IPS DF 19.7 (cell line): ENCODE data around the gene CDC14A.

Source experiments
- DNase-seq: peaks from one replicate; pipeline ENCODE4 v3.0.0-alpha.2; 2013; ENCODE audit warnings: low read depth, low spot score

CDC14A gene

DNA sequence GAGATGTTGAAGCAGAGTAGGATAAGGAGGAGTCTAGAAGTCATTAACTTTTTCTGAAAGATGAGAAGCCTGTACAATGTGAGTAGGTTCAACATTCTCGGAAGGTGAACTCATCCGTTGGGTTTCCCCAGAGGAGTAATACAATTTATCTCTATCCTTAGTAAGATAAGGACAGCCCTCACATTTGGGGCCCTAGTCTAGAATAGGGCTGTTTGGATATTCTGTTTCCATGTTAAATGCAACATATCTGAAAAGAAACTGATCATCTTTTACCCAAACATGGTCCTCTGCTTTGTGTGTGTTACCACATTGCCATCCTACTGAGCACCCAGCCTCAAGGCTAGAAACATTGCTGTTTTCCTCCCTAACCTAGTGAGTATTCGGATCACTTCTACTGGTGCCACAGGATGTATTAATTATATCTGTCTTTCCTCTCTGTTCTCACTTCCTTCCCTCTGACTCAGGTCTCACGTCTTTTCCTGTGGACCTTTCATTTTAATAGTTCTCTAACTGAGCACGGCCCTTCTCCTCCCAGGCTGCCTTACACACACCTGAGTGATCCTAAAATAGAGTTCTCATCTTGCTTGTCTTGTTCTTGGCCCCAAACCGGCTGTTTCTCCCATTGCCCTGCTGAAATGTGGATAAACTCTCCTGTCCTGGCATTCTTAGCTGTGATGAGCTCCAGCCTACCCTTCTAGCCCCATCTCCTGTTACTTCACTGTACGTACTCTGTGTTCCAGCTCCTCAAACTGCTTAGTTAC lies 91.7 kb downstream of the CDC14A start:
- DNase-seq: no peak

DNA sequence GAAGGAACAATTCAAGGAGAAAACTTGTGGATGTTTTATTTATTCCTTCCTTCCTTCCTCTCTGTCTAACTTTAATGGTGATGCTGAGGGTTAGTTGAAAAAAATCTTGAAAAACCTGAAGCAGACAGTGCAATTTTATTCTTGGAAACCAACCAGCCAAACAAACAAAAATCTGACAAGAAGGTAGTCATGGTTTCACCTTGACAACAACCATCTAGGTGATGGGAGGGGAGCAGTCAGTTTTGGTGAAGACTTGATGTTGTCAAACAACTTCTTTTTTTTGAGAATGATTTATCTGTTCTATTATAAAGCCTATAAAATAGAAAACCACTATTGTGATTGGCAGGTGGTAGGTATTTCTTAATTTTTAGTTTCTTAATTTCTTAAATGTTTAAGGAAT lies 93.3 kb downstream of the CDC14A start:
- no peak for DNase-seq

DNA sequence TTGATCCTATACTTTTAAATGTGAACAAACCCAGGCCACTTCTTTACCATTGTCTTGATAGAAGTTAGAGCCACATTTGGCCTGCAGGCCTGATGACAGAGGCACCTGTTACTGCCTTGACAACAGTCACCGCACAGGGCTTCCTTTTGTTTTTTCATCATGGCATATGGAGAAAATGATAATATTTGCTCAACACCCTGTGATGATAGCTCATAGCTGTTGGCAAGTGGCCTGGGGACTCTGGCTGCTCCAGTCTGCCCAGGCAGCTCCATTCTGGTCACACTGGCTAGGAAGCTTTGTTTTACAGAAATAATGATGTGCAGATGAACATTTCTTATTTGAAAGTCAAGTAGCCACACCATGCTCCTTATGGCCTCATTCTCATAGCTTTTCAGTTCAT lies 96.1 kb downstream of the CDC14A start:
- no peak for DNase-seq

DNA sequence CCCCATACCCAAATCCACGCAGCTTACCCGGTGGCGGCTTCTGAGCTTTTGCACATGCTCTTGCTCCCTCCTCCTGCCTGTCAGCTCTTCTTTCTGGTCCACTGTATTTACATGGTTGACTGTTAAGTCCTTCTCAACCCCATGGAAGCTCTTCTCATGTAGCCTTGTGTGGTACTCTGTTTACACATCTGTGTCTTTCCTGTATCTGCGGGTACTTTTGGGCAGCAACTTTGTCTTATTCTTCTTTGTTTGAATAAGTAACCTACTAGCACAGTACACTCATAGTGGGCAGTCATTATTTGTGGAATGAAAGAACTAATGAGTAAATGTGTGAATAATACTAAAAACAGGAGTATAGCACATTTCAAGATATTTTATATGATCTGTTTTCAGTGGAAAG lies 97.2 kb downstream of the CDC14A start:
- no peak for DNase-seq

DNA sequence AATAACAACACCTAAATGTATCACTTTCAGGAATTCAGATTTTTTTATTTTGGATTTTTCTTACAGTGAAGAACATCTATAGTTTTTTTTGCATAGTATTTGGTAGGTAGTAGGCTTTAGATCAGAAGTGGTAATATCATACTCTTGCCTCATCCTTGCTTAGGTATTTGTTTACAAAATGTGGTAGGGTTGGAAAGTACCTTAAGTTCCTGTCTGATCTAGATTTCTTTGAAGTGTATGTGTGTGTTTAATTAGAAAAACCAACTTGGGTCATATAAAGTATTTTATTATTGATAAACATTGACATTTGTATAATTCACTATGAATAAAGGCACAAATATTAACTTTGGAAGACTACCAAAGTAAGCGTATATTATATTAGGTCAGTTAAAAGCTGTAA lies 100.3 kb downstream of the CDC14A start:
- no peak for DNase-seq

DNA sequence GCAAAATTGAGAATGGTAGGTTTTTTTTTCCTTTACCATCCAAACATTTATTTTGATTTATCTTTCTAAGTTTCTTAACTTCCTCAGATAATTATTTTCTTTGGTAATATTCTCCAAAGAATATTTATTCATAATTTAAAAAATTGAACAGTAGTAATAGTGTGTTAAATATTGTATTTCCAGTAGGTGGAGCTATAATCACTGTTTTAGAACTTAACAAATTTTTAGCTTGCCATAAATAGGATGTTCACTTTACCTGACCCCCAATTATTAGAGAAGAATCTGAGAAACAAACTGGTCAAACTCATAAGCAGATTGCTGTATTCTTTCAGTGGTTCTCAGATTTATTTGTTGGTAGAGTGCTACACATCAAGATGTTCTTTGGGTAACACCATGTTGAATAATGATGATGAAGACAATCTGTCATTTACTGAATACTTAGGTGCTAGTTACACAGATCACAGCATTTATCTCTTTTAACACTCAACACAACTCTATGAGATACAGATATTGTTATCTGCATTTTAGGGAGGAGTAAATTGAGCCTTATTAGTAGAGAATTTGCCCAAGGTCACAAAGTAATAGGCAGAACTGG lies 103.3 kb downstream of the CDC14A start:
- no peak for DNase-seq

DNA sequence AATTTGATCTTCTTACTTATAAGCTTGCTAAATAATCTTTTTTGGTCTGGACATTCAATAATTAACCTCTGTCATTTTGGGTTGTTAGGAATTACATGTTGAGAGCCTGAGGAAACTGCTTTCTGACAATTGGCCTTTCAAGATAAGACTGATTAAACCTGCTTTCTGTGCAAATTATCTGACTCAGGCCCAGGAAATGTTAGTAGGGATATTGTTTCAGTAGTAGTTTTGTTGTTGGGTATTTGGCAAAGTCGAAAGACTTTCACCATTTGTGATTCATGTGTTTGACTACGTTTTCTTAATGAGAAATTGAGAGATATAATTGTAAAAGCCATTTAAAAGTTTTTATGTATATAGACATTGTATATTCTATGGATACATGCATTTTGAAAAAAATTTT lies 104.6 kb downstream of the CDC14A start:
- no peak for DNase-seq

DNA sequence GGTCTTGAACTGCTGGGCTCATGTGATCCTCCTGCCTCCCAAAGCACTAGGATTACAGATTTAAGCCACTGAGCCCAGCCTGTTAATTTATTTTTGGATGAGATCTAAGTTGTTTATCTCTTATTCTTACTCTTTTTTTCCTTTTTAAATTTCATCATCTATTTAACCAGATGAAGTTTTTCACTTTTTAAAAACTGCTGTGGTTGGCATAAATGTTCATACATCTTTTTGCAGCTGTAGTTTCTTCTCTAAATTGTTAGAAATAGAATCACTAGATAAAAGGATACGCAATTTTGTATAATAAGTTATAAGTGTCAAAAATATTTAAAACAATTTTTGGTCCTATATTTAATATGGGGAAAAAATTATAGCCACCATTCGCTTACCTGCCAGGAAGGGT lies 105.4 kb downstream of the CDC14A start:
- no peak for DNase-seq

- DNase-seq: no peak
Observed at GRCh38 chr1:100458661-100459357, 106.5 kb downstream of the CDC14A start.

- DNase-seq: peak; percentile 47
Observed at GRCh38 chr1:100459358-100460114, 107.2 kb downstream of the CDC14A start.

DNA sequence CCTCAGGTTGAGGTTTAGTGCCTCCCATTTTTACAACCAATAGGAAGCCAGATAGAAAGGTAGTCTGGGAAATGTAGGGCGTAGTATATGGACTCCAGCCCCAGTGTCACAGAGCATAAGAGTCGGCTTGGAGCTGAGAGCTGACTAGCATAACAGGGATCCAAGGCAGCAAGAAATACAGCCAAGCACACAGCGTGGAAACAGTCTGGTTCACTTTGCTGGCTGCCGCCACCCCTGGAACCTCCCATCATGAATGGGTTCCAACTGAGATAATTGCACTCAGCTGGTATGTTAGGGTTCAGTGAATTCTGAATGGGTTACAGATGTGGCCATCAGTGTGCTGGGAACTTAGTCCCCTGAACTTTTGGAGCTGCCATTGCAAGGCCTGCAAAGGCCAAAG lies 108.9 kb downstream of the CDC14A start:
- no peak for DNase-seq

GRCh38 chr1:100462326-100463025 lies 110.2 kb downstream of the CDC14A start:
- DNase-seq: peak; percentile 40

GRCh38 chr1:100463791-100464424 lies 111.6 kb downstream of the CDC14A start:
- peak; percentile 33 for DNase-seq

DNA sequence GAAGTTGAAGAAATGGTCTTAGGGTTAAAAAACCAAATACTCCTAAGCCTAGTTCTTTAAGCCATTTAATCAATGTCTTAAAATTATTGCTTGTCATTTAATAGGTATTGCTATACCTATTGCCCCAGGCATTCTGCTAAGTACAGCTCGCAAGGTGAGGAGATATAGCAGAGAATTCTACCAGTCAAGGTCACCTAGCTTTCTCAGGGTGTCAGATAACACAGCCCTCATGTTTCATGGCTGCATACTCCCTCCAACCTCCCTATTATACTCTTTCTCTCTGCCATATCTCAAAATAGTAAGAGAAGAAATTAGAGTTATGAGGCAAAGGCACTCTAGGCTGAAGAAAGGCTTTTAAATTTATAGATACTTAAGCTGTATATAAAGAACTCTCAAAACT lies 117.3 kb downstream of the CDC14A start:
- DNase-seq: no peak

- no peak for DNase-seq
Observed at GRCh38 chr1:100474834-100475233, 122.5 kb downstream of the CDC14A start.

GRCh38 chr1:100476735-100477290 lies 124.5 kb downstream of the CDC14A start:
- no peak for DNase-seq

DNA sequence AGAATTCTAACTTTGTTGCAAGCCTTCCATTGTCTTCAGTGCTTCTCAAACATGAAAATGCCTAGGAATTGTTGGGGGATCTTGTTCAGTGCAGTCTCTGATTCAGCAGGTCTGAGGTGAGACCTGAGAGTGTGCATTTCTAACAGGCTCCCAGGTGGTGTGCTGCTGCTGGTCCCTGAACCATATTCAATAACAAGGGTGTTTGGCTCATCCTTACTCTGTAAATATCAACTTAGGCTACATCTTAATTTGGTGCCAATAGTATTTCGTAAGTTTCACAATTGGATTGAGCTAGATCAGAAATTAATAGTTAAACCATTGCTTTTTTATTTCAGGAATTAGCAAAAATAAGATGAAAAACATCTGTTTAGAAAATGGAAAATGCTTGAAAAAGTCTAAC lies 126.5 kb downstream of the CDC14A start:
- no peak for DNase-seq

DNA sequence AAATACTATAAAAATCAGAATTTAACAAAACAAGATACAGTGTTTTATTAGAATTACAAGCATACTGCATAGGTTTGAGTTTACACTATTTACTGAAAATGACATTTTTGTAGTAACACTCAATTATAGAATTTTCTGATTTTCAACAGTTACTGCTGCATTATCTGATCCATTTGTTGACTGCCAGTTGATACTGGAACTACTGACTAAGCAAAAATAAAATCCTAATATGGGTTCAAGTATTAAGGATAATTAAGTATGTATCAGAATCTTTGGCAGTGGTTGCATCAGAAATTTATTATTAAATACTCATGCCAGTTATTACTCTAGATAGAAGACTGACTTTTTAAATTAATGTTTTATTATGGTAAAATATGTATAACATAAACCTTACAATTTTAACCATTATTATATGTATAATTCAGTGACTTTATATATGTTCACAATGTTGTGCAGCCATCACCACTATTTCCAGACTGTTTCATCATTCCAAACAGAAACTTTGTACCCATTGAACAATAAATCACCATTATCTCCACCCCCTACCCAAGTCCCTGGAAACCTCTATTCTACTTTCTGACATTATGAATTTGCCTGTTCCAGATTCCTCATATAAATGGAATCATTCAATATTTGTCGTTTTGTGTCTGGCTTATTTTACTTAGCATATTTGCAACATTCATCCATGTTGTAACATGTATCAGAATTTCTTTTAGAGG lies 127.5 kb downstream of the CDC14A start:
- no peak for DNase-seq

DNA sequence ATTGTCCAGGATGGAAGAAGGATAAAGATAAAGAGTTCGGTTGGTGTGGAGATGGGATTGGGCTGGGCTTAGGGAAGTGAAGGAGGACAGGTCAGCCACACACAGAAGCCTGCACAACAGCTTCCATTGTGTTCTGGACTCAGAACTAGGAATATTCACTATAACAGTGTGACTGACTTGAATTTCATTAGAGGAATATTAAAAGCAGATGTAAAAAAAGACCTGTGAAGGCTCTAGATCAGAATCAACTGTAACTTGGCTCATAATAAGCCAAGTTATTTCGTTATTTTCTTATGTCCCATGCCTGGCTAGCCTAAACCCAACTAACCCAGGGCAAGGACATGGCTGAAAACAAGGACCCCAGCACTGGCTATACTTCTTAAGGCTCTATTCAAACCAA lies 129.0 kb downstream of the CDC14A start:
- no peak for DNase-seq

DNA sequence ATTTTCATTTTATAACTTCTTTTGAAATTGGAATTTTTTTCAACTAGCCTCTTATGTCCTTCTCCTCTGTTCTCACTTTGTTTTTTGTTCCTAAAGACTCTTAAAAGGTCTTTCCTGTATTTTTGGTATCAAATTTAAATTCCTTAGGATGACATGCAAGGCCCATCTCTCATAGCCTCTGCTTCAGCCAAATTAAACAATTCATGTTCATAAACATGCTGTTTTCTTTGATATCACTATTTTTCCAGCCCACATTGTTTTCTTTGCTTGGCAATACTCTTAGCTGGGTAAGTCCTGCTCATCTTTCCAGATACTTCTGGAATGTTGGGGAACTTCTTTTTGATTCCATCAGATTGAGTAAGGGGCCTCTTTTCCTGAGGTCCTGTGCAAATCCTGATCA lies 129.9 kb downstream of the CDC14A start:
- no peak for DNase-seq
